GM18909 (cell line): ENCODE measurements around the gene PIK3R4.

Source experiments
- ATAC-seq: cut with Tn5 transposase; IDR thresholded peaks from one replicate; pipeline ENCODE4 v1.9.1; 2021; ENCODE audit warnings: mild to moderate bottlenecking; ENCODE audit not compliant: unreplicated experiment, poor library complexity

Gene PIK3R4

DNA sequence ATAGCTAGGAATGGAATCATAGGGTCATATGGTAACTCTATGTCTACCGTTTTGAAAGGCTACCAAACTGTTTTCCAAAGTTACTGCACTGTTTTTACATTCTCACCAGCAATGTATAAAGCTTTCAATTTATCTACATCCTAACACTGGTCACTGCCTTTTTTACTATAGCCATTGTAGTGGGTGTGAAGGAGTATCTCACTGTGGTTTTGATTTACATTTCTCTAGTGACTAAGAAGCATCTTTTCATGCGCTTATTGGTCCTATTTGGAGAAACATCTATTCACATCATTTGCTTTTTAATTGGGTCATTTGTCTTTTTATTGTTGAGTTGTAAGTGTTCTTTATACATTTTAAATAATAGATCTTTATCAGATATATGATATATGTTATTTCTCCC, 53.3 kb downstream of the PIK3R4 start:
- ATAC-seq = no peak

DNA sequence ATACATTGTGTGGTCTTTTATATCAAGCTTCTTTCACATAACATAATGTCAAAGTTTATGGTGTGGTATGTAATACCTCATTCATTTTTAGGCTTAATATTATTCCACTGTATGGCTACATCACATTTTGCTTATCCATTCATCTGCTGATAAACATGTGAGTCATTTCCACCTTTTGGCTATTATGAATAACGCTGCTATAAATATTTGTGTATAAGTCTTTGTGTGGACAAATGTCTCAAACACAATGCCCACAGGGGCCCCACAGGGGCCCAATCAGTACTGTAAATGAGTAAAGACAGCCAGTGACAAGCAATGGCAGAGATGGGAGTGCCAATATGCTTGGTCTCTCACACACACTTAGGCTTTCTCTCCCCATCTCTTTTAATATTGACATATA, 54.2 kb downstream of the PIK3R4 start:
- no peak for ATAC-seq

DNA sequence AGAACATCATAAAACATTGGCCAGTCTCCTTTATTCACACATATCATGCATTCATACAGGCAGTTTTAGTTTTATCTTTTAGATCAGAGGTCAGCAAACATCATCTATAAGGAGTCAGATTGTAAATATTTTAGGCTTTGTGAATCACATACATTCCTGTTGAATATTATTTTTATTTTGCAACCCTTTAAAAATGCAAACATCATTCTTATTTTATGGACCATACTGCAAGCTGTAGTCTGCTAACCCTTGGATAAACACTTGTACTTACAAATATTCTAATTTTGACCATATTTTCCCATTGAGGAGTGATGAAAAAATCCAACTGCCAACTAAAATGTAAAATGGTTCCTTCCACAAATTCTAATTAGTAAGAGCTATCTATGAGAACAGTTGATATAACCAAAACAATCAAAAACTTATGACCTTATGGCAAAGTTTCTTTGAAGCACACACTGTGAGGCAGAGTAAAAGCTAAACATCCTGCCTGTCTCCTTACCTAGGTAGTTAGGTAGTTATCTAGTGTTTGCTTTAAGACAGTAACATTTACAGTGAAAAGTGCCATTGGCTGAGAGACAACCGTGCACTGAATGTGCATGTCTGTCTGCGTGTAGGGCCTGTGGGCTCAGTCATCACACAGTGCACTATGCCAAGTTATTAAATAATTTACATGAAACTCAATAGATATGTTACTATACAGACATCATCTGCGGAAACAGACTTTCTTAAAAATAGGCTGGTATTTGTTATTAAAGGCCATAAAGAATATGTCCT, 57.7 kb downstream of the PIK3R4 start:
- ATAC-seq = no peak

DNA sequence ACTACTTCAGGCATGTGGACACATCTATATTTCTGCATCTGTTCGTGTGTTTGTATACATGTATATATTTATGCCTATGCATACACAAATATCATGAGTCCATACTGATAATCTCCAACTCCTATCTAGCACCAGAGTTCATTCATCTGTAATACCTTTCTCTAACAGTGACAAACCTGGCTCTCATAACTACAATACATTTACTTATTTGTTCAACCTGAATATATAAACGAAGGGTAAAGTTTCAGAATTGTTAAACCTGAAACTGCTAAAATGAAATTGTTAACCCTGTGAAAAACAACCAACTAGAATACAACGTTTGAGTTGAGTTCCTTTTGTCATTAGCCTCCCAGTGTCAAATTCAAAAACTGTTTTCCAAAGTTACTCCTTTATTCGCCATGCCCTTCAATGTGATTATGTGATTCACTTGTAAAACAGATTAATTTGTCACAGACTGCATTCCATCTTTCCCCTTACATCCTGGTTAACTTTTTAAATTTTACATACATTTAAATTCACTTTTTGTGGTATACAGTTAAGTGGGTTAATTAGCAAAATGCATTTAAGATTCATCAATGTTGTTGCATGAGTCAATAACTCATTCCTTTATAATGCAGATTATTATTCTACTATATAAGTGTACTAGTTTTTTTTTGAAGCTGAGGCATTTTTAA, 58.5 kb downstream of the PIK3R4 start:
- no peak for ATAC-seq

DNA sequence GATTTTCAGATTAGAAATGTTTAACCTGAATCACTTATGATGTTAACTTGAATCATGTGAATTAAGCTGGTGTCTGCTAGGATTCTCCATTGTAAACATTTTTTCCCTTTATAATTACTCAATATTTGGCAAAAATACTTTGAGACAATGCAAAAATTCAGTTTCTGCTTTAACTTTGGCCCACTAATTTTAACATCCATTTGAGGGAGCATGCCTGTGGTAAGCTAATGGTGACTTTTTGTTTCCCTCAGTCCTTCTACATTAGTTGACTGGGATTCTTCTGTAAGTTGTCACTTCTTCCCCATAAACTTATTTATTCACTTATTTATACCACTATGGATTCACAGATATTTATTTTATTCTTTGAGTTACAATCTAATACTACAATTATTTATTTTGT, 59.3 kb downstream of the PIK3R4 start:
- ATAC-seq = no peak

DNA sequence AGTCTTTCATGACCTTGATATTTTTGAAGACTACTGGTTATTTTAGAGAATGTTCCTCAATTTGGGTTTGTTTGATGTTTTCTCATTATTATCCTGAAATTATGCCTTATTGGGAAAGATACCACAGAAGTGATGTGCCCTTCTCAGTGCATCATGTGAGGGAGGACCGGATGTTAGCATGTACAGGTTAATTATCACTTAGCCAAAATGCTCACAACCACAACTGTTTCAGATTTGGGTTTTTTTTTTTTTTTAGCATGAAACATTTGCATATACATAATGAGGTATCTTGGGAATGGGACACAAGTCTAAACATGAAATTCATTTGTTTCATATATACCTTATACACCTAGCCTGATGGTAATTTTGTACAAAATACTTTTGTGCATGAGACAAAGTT, 59.8 kb downstream of the PIK3R4 start:
- peak; percentile 67 for ATAC-seq

DNA sequence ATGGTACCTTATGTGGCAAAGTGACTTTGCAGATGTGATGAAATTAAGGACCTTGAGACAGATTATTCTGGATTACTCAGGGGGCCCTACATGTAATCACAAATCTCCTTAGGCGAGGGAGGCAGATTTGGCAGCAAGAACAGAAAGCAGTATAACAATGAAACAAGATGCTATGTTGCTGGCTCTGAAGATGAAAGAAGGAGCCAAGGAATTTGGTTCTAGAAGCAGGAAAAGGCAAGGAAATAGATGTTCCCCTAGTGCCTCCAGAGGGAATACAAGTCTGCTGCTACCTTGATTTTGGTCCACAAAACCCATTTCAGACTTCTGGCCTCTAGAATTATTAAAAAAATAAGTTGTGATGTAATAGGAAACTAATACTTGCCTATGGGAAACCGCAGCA, 64.5 kb downstream of the PIK3R4 start:
- ATAC-seq = no peak

DNA sequence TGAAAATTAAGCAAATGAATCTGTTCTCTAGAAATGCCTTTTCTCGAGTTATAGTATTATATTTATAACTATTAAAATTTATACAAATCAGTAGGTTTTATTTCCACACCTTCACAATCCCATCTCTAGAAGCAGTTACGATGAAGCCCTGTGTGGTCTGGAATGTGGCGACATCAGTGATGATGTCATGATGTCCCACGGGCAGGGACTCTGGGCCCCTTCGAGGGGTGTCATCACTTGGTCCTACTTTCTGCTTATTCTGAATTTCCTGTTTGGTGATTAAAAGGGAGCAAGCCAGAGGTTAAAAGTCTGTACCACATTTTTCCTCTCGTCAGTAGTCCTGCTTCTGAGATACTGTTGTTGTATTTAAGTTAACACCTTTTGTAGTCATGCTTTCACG, 67.4 kb downstream of the PIK3R4 start:
- no peak for ATAC-seq

DNA sequence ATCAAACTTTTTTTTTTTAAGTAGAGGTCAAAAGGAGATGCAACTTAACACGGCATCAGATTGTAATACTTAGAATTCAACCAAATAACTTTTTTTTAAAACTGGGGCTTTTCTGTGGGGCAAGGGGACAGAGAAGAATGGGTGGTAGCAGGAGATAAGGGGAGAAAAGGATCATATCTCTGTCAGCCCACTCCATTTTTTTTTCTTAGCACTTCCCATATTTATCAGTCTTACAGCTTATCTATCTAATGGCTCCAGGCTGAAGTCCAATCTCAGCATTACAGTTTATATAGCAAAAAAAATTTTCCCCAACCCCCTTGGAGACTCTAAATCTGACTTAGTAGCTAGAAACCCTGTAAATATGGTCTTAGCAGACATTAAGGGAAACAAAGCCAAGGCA, 69.3 kb downstream of the PIK3R4 start:
- no peak for ATAC-seq

DNA sequence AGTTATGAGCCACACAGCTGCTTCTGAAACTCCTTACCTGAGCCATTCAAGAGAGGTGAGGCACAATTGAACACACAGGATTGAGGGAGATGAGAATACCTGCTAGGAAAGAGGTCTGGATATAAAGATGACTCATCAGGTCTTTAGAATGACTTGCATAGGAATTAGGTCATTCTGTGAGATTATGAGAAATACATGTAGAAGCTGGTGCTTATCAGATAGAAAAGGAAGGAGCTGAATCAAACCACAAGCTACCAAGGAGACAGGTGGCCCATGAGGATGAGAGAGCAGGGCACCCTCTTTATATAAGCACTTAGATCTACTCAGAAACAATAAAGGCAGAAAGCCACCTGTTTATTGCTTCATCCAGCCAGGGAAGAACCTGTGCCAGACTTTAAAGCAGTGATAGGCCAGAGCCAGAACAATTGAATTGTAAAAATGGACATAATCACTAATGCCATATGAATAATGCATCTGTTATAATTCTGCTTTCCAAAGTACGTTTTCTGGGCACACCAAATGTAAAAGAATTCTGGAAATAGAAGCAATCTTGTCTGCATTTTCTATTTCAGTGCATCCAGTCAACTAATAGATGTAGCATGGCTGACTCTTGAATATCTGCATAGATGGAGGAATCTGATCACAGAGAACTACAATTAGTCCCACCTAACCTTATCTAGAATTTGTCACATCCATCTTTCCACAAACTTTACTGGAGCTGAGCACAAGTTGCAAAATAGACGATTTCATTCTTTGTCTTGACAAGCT, 74.9 kb downstream of the PIK3R4 start:
- no peak for ATAC-seq

DNA sequence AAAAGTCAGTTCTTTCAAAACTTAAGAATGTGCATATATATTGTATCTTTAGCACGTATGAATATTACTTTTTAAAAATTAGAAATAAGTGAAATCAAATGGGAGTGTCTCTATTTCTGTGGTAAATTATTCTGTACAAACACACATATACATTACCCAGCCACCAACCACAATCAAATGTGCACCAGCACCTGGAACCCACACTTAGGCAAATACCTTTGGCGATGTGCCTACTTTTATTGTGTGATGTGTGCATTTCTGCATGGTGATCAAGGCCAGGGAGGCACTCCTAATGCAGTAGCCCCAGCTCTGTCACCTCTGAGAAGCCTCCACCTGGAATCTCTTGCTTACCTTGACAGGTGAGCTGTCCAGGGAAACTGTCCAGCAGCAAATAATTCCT, 76.9 kb downstream of the PIK3R4 start:
- no peak for ATAC-seq

DNA sequence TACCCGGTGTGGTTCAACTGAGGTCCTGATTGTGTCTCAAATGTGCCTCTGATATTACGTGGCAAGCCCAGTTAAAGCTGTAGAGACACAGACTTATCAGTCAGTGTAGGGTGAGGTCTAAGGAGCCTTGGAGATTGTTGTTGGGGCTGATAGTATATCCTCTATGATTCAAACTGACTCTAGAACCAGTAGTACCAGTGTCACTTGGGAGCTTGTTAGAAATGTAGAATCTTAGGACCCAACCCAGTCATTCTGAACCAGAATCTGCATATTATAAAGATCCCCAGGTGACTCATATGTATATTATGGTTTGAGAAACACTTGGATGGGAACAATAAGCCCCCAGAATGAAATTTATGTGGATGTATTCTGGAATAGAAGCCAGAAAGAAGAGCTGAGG, 83.5 kb downstream of the PIK3R4 start:
- no peak for ATAC-seq

DNA sequence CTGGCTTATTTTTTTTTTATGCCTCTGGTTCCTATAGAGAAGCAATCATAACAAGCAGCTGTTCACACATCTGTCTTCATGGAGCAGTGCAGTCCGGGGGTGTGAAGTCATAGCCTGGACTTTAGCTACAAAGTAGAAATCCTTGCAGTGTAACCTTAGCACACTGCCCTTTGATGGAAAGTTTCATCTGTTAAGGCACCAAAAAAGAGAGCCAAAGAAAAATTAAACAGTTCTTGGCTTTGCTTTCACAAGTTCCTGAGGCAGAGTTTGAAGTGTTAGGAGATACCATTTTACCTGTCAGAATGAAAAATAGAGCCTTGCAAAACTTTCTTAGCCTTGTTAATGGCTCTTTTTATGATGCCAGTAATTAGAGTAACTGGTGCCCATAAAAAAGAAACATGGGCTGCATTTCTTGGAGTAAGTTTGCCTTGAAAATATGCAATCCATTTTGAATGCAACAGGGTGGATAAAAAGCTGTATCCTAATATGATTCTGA, 84.1 kb downstream of the PIK3R4 start:
- no peak for ATAC-seq

DNA sequence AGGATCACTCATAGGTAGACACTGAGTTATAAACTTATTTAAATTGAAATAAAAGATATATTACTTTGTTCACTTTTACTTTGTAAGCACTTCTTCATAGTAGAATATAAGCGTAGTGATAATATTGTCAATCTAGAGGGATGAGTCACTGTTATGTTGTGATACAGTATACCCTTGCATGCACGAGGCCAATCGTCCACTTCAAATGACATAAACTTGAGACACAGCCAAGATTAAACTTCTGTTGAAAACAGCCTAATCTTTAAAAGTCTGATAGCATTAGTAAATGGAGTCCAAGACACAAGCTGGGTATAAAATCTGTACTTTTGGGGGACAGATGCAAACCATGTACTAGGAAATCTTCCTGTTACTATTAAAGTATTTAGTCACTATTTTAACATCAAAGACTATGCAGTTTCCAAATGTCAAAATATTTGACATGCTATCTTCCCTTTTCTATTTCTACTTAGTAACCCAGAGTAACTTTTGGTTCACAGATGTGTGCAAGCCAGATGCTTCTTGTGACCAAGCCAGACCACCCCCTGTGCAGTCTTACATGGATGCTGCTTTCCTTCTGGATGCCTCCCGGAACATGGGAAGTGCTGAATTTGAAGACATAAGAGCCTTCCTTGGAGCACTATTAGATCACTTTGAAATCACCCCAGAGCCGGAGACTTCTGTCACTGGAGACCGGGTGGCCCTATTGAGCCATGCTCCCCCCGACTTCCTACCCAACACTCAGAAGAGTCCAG, 85.3 kb downstream of the PIK3R4 start:
- no peak for ATAC-seq

DNA sequence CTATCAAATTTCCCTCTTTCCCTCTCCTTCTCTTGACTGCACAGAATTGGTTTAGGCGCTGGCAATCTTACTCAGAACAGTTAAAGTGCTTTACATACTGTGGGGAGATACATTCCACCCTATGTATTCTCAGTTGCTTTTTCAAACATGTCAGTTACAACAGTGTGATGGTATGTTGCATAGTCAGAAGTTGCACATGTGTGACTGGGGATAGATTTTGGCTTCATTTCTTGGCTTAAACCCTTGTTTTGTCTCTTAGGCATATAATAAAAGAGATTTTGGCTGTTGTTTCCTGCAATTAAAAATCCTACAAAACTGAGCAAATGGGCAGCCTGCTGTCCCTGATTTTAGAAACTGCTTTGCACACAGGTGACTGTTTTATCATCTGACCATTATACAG, 86.7 kb downstream of the PIK3R4 start:
- ATAC-seq = no peak

DNA sequence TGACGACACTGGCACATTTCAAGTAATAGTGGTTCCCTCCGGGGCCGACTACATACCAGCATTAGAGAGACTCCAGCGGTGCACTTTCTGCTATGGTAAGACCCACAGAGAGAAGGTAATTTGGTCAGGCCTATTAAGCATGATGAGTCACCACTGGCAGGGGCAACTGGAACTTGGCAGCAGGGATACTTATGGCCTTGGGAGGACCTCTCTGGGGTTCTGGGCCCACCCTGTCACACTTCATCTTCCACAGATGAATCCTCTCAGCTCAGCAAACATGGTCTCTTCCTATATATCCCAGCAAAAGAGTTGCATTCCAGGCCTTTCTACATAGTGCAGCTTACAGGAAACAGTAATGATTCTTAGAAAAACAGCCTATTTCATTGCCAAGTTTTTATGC, 88.0 kb downstream of the PIK3R4 start:
- no peak for ATAC-seq

DNA sequence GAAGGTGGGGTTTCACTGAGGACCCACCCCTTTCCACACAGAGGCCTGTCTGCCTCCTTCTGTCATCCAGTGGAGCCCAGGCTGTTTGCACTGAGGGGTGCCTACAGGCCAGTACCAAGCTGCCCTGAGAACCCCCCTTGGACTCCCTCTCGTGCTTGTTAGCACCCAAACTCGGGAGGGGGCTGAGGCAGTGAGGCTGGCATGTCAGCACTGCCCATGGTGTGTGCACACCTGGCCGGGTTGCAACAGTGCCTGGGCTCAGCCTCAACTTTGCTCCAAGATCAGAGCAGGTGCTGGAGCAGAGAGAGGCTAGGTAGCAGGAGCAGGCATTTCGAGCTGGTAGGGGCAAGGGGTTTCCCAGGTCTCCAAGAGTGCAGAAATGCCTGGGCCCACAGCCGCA, 90.0 kb downstream of the PIK3R4 start:
- no peak for ATAC-seq

DNA sequence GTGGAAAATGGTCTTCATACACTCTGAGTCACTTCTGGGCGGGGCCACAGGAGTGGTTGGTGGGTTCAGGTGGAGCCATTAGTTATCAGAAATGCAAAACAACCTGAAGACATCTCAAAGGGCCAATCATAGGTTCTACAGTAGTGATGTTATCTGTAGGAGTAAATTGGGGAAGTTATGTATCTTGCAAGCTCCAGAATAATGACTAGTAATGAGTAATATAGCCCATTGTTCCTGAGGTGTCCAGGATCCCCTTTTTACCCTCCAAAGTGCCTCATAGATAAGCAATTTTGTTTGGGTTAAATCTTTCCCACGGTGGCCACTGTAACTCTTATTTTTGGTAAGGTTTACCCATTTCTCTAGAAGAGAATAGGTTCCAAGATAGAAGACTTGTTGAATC, 91.7 kb downstream of the PIK3R4 start:
- no peak for ATAC-seq

DNA sequence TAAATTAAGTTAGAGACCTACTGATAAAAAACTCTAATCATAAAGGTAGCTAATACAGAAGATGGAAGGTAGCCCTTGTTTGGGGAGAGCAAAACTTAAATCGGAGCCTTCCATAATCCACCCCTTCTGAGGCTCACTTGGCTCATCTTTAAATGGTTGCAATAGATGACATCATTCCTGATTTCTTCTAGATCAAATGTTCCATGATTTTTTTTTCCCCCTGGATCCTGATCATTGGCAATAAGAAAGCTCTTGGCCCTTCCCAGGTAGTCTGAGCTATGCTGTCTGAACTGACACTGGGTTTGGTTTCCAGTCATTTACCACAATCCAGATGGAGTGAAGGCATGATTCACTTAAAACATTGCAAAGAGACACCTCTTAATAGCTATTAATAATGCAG, 92.5 kb downstream of the PIK3R4 start:
- ATAC-seq = no peak

DNA sequence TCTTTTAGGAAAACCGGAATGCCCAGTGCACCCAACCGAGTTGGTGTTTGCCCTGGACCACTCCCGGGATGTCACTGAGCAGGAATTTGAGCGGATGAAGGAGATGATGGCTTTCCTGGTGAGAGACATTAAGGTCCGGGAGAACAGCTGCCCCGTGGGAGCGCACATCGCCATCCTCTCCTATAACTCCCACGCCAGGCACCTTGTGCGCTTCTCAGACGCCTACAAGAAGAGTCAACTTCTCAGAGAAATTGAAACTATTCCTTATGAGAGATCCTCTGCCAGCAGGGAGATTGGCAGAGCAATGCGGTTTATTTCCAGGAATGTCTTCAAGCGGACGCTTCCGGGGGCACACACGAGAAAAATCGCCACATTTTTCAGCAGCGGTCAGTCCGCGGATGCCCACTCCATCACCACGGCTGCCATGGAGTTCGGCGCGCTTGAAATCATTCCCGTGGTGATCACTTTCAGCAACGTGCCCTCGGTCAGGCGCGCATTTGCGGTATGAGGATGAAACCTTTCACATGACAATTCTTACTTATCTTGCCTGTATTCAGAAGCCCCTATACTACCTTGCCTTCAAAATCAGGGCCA, 97.5 kb downstream of the PIK3R4 start:
- no peak for ATAC-seq
